Measurements from ENCODE around the gene GOLPH3.
A peak's percentile ranks its signal among the peaks of the same experiment; 100 is the strongest.

The GOLPH3 gene

GRCh38 chr5:32108167-32108566, 66.0 kb downstream of the GOLPH3 start:
- no peaks in the 10 kb centered on the region for H3K27me3 ChIP-seq (replicated peaks in 2 of 5; ENCODE audit: control insufficient read depth in 4 of 5, insufficient read depth in 5 of 5, low read length in 4 of 5)
- no peaks in the 10 kb centered on the region for H3K4me1 ChIP-seq (ENCODE audit: control extremely low read depth in 1 of 4, control insufficient read depth in 4 of 4, insufficient read depth in 4 of 4, low read length in 3 of 4)
- no peak overlapping the region for H3K4me3 ChIP-seq (ENCODE audit: control insufficient read depth in 1 of 7, extremely low read depth in 1 of 7, insufficient read depth in 4 of 7, low read depth in 2 of 7, low read length in 6 of 7)
- no peak for DNase-seq
- H3K9me3 ChIP-seq (ENCODE audit: control extremely low read depth in 1 of 5, control insufficient read depth in 4 of 5, insufficient read depth in 2 of 5, low read depth in 1 of 5, low read length in 4 of 5) = no peaks in the 10 kb centered on the region
- 89% methylated on average over 1 of the region's 4 CpGs for WGBS (ENCODE audit: insufficient coverage)
- ChIA-PET POLR2A (no interaction called here), CTCF (interaction anchor here (1.0 to 2.5 kb wide), 4 partner anchors 8 to 15 kb away, joined by 3 to 8 read pairs (median 4); no protein-coding TSS in a partner anchor)
- H3K27ac ChIP-seq (ENCODE audit: insufficient read depth in 1 of 2, low read depth in 1 of 2, low read length in 2 of 2, poor library complexity in 1 of 2, severe bottlenecking in 2 of 2) = no peak overlapping the region
- H3K36me3 ChIP-seq (ENCODE audit: control insufficient read depth in 4 of 4, insufficient read depth in 4 of 4, low read length in 3 of 4) = peaks cover 13 to 86% (median 56%) of the 10 kb centered on the region in 4 experiments

GRCh38 chr5:32107291-32107690, 66.8 kb downstream of the GOLPH3 start:
- ChIA-PET POLR2A (no interaction called here), CTCF (interaction anchor here (0.9 to 2.5 kb wide), 5 partner anchors 8 to 125 kb away, joined by 3 to 8 read pairs (median 5); no protein-coding TSS in a partner anchor)
- Histone ChIP-seq H3K36me3 (ENCODE audit: control insufficient read depth in 4 of 4, insufficient read depth in 4 of 4, low read length in 3 of 4) (peaks cover 13 to 89% (median 60%) of the 10 kb centered on the region in 4 experiments), H3K4me3 (ENCODE audit: control insufficient read depth in 1 of 7, extremely low read depth in 1 of 7, insufficient read depth in 4 of 7, low read depth in 2 of 7, low read length in 6 of 7) (no peak overlapping the region), H3K4me1 (ENCODE audit: control extremely low read depth in 1 of 4, control insufficient read depth in 4 of 4, insufficient read depth in 4 of 4, low read length in 3 of 4) (no peaks in the 10 kb centered on the region), H3K27me3 (replicated peaks in 2 of 5; ENCODE audit: control insufficient read depth in 4 of 5, insufficient read depth in 5 of 5, low read length in 4 of 5) (no peaks in the 10 kb centered on the region), H3K9me3 (ENCODE audit: control extremely low read depth in 1 of 5, control insufficient read depth in 4 of 5, insufficient read depth in 2 of 5, low read depth in 1 of 5, low read length in 4 of 5) (no peaks in the 10 kb centered on the region), H3K27ac (ENCODE audit: insufficient read depth in 1 of 2, low read depth in 1 of 2, low read length in 2 of 2, poor library complexity in 1 of 2, severe bottlenecking in 2 of 2) (no peak overlapping the region)
- 92% methylated on average over 4 of the region's 4 CpGs for WGBS (ENCODE audit: insufficient coverage)
- DNase-seq = no peak

DNA sequence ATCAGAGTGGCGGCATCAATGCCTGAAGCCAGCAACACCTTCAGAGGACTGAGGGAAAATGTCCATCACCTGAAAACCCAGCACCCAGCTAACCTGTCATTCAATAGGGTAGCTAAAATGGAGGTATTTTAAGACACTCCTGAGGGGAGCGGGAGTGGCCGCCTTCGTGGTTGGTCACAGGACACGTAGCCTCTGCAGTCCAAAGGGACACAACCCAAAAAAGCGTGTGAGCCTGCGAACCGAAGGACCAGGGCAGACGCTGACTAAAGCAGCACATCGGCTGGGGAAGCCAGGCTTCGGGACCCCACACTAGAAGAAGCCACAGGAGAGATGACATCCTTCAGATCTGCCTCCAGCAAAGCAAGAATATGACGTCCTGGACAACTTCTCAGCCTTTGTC, 70.6 kb downstream of the GOLPH3 start:
- CTCF ChIA-PET = no interaction called here
- Histone ChIP-seq H3K4me1 (ENCODE audit: control extremely low read depth in 1 of 4, control insufficient read depth in 4 of 4, insufficient read depth in 4 of 4, low read length in 3 of 4) (peaks cover 0 to 2% (median 0%) of the 10 kb centered on the region in 4 experiments), H3K9me3 (ENCODE audit: control extremely low read depth in 1 of 5, control insufficient read depth in 4 of 5, insufficient read depth in 2 of 5, low read depth in 1 of 5, low read length in 4 of 5) (no peaks in the 10 kb centered on the region), H3K4me3 (ENCODE audit: control insufficient read depth in 1 of 7, extremely low read depth in 1 of 7, insufficient read depth in 4 of 7, low read depth in 2 of 7, low read length in 6 of 7) (no peak overlapping the region), H3K36me3 (ENCODE audit: control insufficient read depth in 4 of 4, insufficient read depth in 4 of 4, low read length in 3 of 4) (peaks cover 16 to 89% (median 63%) of the 10 kb centered on the region in 4 experiments), H3K27ac (ENCODE audit: insufficient read depth in 1 of 2, low read depth in 1 of 2, low read length in 2 of 2, poor library complexity in 1 of 2, severe bottlenecking in 2 of 2) (no peak overlapping the region), H3K27me3 (replicated peaks in 2 of 5; ENCODE audit: control insufficient read depth in 4 of 5, insufficient read depth in 5 of 5, low read length in 4 of 5) (no peaks in the 10 kb centered on the region)
- WGBS (ENCODE audit: insufficient coverage) = 100% methylated on average over 12 of the region's 12 CpGs
- no peak for DNase-seq
- POLR2A ChIA-PET = interaction anchor here (0.6 kb wide), 1 partner anchor 13 kb away, joined by 4 read pairs; no protein-coding TSS in a partner anchor

DNA sequence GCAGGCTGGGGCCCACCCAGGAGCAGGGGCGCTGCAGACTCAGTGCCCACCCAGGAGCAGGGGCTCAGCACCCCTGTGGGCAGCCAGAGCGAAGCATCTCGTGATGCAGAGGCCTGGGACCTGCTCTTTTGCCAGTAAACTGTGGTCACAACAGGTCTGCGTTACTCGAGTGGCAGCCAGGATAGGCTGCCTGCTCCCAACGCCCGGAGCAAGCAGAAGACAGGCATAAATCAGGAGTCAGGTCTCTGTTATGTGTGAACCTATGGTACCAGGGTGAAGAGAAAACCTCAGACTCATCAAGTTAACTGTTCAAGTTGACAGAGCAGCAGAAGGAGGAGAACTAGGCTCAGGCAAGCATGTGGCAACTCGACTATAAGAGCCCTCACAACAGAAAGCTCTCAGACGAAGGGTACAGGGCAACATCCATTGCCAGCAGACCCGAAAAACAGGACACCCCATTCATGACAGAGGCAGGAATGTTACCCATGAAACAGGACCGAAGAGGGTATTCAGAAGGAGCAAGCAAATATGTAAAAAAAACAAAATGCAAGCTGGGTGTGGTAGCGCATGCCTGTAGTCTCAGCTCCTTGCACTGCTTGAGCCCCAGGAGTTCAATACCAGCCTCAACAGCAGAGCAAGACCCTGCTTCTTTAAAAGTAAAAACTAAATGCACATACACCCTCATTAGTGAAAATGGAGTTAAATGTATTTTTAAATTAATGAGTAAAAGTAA, 71.7 kb downstream of the GOLPH3 start:
- ChIA-PET CTCF (no interaction called here), POLR2A (no interaction called here)
- 69% methylated on average over 12 of the region's 12 CpGs for WGBS (ENCODE audit: insufficient coverage)
- Histone ChIP-seq H3K27ac (ENCODE audit: insufficient read depth in 1 of 2, low read depth in 1 of 2, low read length in 2 of 2, poor library complexity in 1 of 2, severe bottlenecking in 2 of 2) (peak overlapping the region in 1 of 2 experiments; percentile 18), H3K4me3 (ENCODE audit: control insufficient read depth in 1 of 7, extremely low read depth in 1 of 7, insufficient read depth in 4 of 7, low read depth in 2 of 7, low read length in 6 of 7) (no peak overlapping the region), H3K9me3 (ENCODE audit: control extremely low read depth in 1 of 5, control insufficient read depth in 4 of 5, insufficient read depth in 2 of 5, low read depth in 1 of 5, low read length in 4 of 5) (no peaks in the 10 kb centered on the region), H3K4me1 (ENCODE audit: control extremely low read depth in 1 of 4, control insufficient read depth in 4 of 4, insufficient read depth in 4 of 4, low read length in 3 of 4) (peaks cover 0 to 2% (median 0%) of the 10 kb centered on the region in 4 experiments), H3K27me3 (replicated peaks in 2 of 5; ENCODE audit: control insufficient read depth in 4 of 5, insufficient read depth in 5 of 5, low read length in 4 of 5) (no peaks in the 10 kb centered on the region), H3K36me3 (ENCODE audit: control insufficient read depth in 4 of 4, insufficient read depth in 4 of 4, low read length in 3 of 4) (peaks cover 21 to 90% (median 65%) of the 10 kb centered on the region in 4 experiments)
- peak in 1 of 3 donors; percentile 19 for DNase-seq

- peaks cover 0 to 2% (median 0%) of the 10 kb centered on the region in 4 experiments for H3K4me1 ChIP-seq (ENCODE audit: control extremely low read depth in 1 of 4, control insufficient read depth in 4 of 4, insufficient read depth in 4 of 4, low read length in 3 of 4)
- peaks cover 23 to 86% (median 63%) of the 10 kb centered on the region in 4 experiments for H3K36me3 ChIP-seq (ENCODE audit: control insufficient read depth in 4 of 4, insufficient read depth in 4 of 4, low read length in 3 of 4)
- H3K4me3 ChIP-seq (ENCODE audit: control insufficient read depth in 1 of 7, extremely low read depth in 1 of 7, insufficient read depth in 4 of 7, low read depth in 2 of 7, low read length in 6 of 7) = no peak overlapping the region
- no peaks in the 10 kb centered on the region for H3K9me3 ChIP-seq (ENCODE audit: control extremely low read depth in 1 of 5, control insufficient read depth in 4 of 5, insufficient read depth in 2 of 5, low read depth in 1 of 5, low read length in 4 of 5)
- ChIA-PET CTCF (interaction anchor here (1.1 kb wide), 1 partner anchor 22 kb away, joined by 4 read pairs; no protein-coding TSS in a partner anchor), POLR2A (no interaction called here)
- no peak for DNase-seq
- 100% methylated on average over 7 of the region's 8 CpGs for WGBS (ENCODE audit: insufficient coverage)
- H3K27ac ChIP-seq (ENCODE audit: insufficient read depth in 1 of 2, low read depth in 1 of 2, low read length in 2 of 2, poor library complexity in 1 of 2, severe bottlenecking in 2 of 2) = no peak overlapping the region
- no peaks in the 10 kb centered on the region for H3K27me3 ChIP-seq (replicated peaks in 2 of 5; ENCODE audit: control insufficient read depth in 4 of 5, insufficient read depth in 5 of 5, low read length in 4 of 5)
Observed at GRCh38 chr5:32100691-32101302, 73.3 kb downstream of the GOLPH3 start.

DNA sequence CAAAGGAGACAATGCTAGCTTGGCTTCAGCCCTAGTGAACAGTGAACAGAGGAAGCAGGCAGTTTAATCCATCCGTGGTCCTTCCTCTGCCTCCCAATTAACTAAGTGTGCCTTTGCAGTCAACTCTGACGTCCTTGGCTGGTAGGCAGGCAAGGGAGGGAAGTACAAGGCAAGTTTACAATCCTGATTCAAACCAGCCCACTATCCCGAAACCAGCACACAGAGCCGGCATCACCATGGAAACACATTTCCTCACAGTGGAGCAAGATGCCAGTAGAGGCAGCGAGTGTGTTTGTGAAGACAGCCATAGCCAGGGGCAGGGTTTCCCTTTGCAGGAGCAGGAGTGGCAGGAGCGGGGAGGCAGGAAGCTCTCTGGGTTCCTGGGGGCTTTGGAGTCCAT, 73.9 kb downstream of the GOLPH3 start:
- Histone ChIP-seq H3K27ac (ENCODE audit: insufficient read depth in 1 of 2, low read depth in 1 of 2, low read length in 2 of 2, poor library complexity in 1 of 2, severe bottlenecking in 2 of 2) (no peak overlapping the region), H3K27me3 (replicated peaks in 2 of 5; ENCODE audit: control insufficient read depth in 4 of 5, insufficient read depth in 5 of 5, low read length in 4 of 5) (no peaks in the 10 kb centered on the region), H3K4me1 (ENCODE audit: control extremely low read depth in 1 of 4, control insufficient read depth in 4 of 4, insufficient read depth in 4 of 4, low read length in 3 of 4) (peaks cover 0 to 2% (median 0%) of the 10 kb centered on the region in 4 experiments), H3K9me3 (ENCODE audit: control extremely low read depth in 1 of 5, control insufficient read depth in 4 of 5, insufficient read depth in 2 of 5, low read depth in 1 of 5, low read length in 4 of 5) (no peaks in the 10 kb centered on the region), H3K36me3 (ENCODE audit: control insufficient read depth in 4 of 4, insufficient read depth in 4 of 4, low read length in 3 of 4) (peaks cover 23 to 83% (median 60%) of the 10 kb centered on the region in 4 experiments), H3K4me3 (ENCODE audit: control insufficient read depth in 1 of 7, extremely low read depth in 1 of 7, insufficient read depth in 4 of 7, low read depth in 2 of 7, low read length in 6 of 7) (no peak overlapping the region)
- DNase-seq = no peak
- ChIA-PET CTCF (interaction anchor here (0.9 to 2.4 kb wide), 4 partner anchors 8 to 24 kb away, joined by 3 to 8 read pairs (median 4); no protein-coding TSS in a partner anchor), POLR2A (no interaction called here)
- 88% methylated on average over 5 of the region's 6 CpGs for WGBS (ENCODE audit: insufficient coverage)
